Natural killer cell (primary cell): ENCODE data around the gene TMEM254. TPM values are rescaled to one million over a fixed set of nuclear protein-coding genes. Genes with fewer than 3 reads are reported as not detected.

Experiments used
- ATAC-seq, 3 donors: fragments of 150-1000 bp in 2 of 3; fragments of 200-7000 bp in 1 of 3; cut with Tn5 transposase; 1 replicate in 1 of 3; 2 replicates in 2 of 3; pipeline ENCODE4 v1.10.0; 2021; ENCODE audit warnings: mild to moderate bottlenecking in 2 of 3, moderate library complexity in 2 of 3
- DNase-seq, 2 donors: peaks; one replicate each; pipeline versions ENCODE4 v3.0.0 to v3.0.0-alpha.2; 2013 to 2021; ENCODE audit warnings: mixed read lengths in 1 of 2
- H3K27ac ChIP-seq: one replicate; pipeline ENCODE4 v1.5.1; 2013; ENCODE audit warnings: mild to moderate bottlenecking, low read length
- H3K27me3 ChIP-seq: one replicate; pipeline ENCODE4 v1.6.1; 2013; ENCODE audit warnings: low read length; ENCODE audit not compliant: control insufficient read depth, insufficient read depth
- H3K36me3 ChIP-seq: one replicate; pipeline ENCODE4 v1.6.1; 2013; ENCODE audit warnings: low read length; ENCODE audit not compliant: control insufficient read depth, insufficient read depth
- H3K4me1 ChIP-seq: one replicate; pipeline ENCODE4 v1.6.1; 2013; ENCODE audit warnings: low read length; ENCODE audit not compliant: control insufficient read depth, insufficient read depth
- H3K4me3 ChIP-seq: one replicate; pipeline ENCODE4 v1.5.1; 2013; ENCODE audit warnings: low read length
- H3K9me3 ChIP-seq: one replicate; pipeline ENCODE4 v1.6.1; 2013; ENCODE audit warnings: low read length; ENCODE audit not compliant: control insufficient read depth, insufficient read depth
- H3K27ac Mint-ChIP-seq, 2 donors: one replicate each; pipeline ENCODE4 v1.8.0; 2022; ENCODE audit warnings: mild to moderate bottlenecking in 2 of 2, mixed read lengths in 2 of 2, moderate library complexity in 1 of 2
- H3K27me3 Mint-ChIP-seq, 2 donors: one replicate each; pipeline ENCODE4 v1.8.0; 2022; ENCODE audit warnings: low read depth in 2 of 2, mixed read lengths in 2 of 2
- H3K36me3 Mint-ChIP-seq: one replicate; pipeline ENCODE4 v1.8.0; 2022; ENCODE audit warnings: mixed read lengths
- H3K4me1 Mint-ChIP-seq, 2 donors: one replicate each; pipeline ENCODE4 v1.8.0; 2022; ENCODE audit warnings: mixed read lengths in 2 of 2
- H3K4me3 Mint-ChIP-seq: one replicate; pipeline ENCODE4 v1.8.0; 2022; ENCODE audit warnings: mild to moderate bottlenecking, moderate library complexity, mixed read lengths
- H3K9me3 Mint-ChIP-seq, 2 donors: one replicate each; pipeline ENCODE4 v1.8.0; 2022; ENCODE audit warnings: mixed read lengths in 2 of 2
- WGBS: methylation state at CpG from one replicate; pipeline ENCODE4 v1.1.7; 2013; ENCODE audit warnings: missing lambda C conversion rate; ENCODE audit not compliant: insufficient coverage; 5-methylcytosine and 5-hydroxymethylcytosine counted together
- intact Hi-C: fragments of 100-400 bp; cut with micrococcal nuclease; formaldehyde crosslinking; loops from one replicate; pipeline ENCODE4 v1.14.2; 2022
- total RNA-seq, 4 donors: library from RNA; stranded (reverse); fragments of 120-200 nt in 1 of 4; gene quantifications; one replicate each; pipeline versions ENCODE4 v1.2.3 to v1.2.4, GENCODE V29; 2013 to 2022
- TF ChIP-seq, protein P1 (sequence below): fragments of 200-600 bp; IDR thresholded peaks from one replicate; pipeline ENCODE4 v1.8.0; 2022; ENCODE audit warnings: antibody characterized with exemption

Gene TMEM254
- total RNA-seq, 3 donors from 2014 or later (not counting 1 experiment from before 2014, with no cell fraction given), result 7.1 to 11.1 (median 10.3) TPM

DNA sequence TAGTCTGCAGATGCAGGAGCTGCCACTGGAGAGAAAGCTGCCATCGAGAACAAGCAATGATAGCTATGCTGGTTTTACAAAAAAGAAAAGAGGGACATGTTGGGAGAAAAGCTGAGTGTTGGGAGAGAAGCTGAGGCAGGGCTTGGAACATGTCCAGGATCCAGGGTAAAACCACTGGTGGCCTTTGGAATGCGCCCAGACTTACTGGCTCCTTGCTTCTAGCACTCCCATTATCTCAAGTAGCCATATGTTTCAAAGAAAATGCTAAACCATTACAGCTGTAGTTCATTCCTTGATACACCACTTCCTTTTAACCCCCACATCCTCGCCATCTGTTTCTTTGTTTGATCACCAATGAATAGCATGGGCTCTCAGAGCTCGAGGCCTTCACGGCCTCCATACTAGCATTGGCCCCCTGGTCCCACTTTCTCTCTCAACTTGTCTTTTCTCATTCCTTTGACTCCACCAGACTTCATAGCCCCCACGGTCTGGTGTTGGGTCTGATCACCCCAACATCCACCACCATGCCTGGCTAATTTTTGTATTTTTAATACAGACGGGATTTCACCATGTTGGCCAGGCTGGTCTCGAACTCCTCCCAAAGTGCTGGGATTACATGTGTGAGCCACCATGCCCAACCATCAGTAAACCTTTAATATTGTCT lies 30.2 kb downstream of the TMEM254 start:
- Histone ChIP-seq H3K4me3 (no peak overlapping the region), H3K4me1 (no peaks in the 10 kb centered on the region), H3K27me3 (no peaks in the 10 kb centered on the region), H3K36me3 (no peaks in the 10 kb centered on the region), H3K27ac (no peak overlapping the region), H3K9me3 (peaks cover 15% of the 10 kb centered on the region)
- DNase-seq (no peak), ATAC-seq (no peak)
- intact Hi-C loops, result no loop called here
- Mint-ChIP-seq H3K36me3 (peaks cover 18% of the 10 kb centered on the region), H3K4me1 (no peaks in the 10 kb centered on the region), H3K9me3 (peaks cover 4 to 13% of the 10 kb centered on the region in 2 donors), H3K27me3 (no peaks in the 10 kb centered on the region), H3K4me3 (no peak overlapping the region), H3K27ac (no peak overlapping the region)
- WGBS, result 90% methylated on average over 8 of the region's 8 CpGs
- TF ChIP-seq, protein P1, sequence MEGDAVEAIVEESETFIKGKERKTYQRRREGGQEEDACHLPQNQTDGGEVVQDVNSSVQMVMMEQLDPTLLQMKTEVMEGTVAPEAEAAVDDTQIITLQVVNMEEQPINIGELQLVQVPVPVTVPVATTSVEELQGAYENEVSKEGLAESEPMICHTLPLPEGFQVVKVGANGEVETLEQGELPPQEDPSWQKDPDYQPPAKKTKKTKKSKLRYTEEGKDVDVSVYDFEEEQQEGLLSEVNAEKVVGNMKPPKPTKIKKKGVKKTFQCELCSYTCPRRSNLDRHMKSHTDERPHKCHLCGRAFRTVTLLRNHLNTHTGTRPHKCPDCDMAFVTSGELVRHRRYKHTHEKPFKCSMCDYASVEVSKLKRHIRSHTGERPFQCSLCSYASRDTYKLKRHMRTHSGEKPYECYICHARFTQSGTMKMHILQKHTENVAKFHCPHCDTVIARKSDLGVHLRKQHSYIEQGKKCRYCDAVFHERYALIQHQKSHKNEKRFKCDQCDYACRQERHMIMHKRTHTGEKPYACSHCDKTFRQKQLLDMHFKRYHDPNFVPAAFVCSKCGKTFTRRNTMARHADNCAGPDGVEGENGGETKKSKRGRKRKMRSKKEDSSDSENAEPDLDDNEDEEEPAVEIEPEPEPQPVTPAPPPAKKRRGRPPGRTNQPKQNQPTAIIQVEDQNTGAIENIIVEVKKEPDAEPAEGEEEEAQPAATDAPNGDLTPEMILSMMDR, result no peak

DNA sequence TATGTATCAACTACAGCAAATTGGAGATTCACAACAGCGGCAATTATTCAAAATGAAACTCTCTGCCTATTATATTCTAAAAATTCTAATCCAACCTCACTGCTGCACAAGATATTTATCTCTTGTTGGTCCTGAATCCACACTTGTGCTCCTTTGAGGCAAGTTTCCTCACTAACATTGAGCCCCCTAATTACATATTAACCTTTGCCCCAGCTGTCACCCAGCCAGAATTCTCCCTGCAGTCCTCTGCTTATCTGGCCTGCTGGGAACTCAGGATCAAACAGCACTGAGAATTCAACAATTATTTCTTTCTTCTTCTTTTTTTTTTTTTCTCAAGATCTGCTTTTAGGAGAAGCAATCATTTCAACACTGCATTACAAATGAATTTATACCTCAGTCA lies 32.5 kb downstream of the TMEM254 start:
- Histone ChIP-seq H3K27ac (no peak overlapping the region), H3K27me3 (no peaks in the 10 kb centered on the region), H3K4me3 (no peak overlapping the region), H3K36me3 (no peaks in the 10 kb centered on the region), H3K4me1 (no peaks in the 10 kb centered on the region), H3K9me3 (peaks cover 15% of the 10 kb centered on the region)
- ATAC-seq (no peak), DNase-seq (no peak)
- Mint-ChIP-seq H3K4me3 (no peak overlapping the region), H3K27ac (no peak overlapping the region), H3K4me1 (no peaks in the 10 kb centered on the region), H3K9me3 (peaks cover 4 to 13% of the 10 kb centered on the region in 2 donors), H3K27me3 (no peaks in the 10 kb centered on the region), H3K36me3 (peaks cover 18% of the 10 kb centered on the region)
- intact Hi-C loops, result no loop called here
- TF ChIP-seq, protein P1, result no peak
- WGBS, result 89% methylated on average over 1 of the region's 1 CpG

DNA sequence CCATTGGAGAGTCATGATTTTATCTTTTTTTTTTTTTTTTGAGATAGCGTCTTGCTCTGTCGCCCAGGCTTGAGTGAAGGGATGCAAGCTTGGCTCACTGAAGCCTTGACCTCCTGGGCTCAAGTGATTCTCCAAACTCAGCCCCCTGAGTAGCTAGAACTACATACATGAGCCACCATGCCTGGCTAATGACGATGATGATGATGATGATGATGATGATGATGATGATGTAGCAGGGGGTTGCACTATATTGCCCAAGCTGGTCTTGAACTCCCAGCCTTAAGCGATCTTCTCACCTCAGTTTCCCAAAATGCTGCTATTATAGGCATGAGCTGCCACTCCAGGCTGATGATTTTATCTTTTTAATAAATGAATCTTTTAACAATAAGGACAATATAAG lies 40.2 kb downstream of the TMEM254 start:
- Mint-ChIP-seq H3K4me3 (no peak overlapping the region), H3K9me3 (no peaks in the 10 kb centered on the region), H3K27ac (no peak overlapping the region), H3K36me3 (no peaks in the 10 kb centered on the region), H3K4me1 (no peaks in the 10 kb centered on the region), H3K27me3 (peaks cover 7 to 21% of the 10 kb centered on the region in 2 donors)
- no peak overlapping the region for H3K4me3 ChIP-seq
- DNase-seq (no peak), ATAC-seq (no peak)
- H3K36me3 ChIP-seq, result no peaks in the 10 kb centered on the region
- no peaks in the 10 kb centered on the region for H3K9me3 ChIP-seq
- intact Hi-C loops, result no loop called here
- no peaks in the 10 kb centered on the region for H3K27me3 ChIP-seq
- TF ChIP-seq, protein P1, result no peak
- H3K27ac ChIP-seq, result no peak overlapping the region
- no peaks in the 10 kb centered on the region for H3K4me1 ChIP-seq
- 95% methylated on average over 3 of the region's 4 CpGs for WGBS
